GM18526 (cell line): Measurements from ENCODE around the gene STUM.

Source experiments
- POLR2A ChIP-seq: IDR thresholded peaks from 3 replicates; pipeline ENCODE4 v1.6.1; 2011; ENCODE audit not compliant: insufficient read length; ENCODE audit errors: extremely low read depth

STUM gene

DNA sequence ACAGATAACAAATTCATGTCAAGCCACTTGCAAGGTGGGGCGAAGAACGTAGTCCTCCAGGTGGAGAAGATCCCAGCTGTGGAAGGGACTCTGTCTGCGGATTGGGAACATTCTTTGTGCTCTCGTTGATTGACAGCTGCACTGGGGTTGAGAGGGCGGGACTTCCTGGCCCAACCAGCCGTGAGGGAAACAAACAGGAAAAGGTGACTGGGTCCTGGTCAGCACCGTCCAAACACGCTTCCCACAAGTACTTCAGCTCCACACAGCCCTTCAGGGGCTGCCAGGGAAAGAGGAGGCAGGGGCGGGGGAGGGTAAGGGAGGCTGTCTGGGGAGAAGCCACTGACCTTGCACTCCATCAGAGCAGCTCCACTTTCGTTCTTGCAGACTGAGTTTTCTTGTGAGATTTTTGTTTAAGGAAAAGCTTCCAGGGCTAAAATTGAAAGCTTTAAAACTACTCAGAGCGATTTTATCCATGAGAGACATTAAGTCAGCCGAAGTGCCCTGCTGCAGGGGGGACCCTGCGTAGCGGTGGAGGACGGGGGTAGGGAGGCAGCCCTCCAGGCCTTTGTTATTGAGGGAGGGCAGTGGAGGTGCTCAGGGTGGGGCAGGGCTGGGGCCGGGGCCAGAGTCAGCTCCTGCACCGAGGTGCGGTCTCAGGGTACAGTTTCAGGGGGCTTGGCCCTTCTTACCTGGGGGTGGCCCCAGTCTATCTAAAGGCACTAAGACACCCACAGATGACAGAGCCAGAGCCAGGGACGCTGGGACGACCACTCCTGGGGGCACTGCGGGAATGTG lies 21.6 kb upstream of the STUM start:
- no peak for TF ChIP-seq POLR2A

DNA sequence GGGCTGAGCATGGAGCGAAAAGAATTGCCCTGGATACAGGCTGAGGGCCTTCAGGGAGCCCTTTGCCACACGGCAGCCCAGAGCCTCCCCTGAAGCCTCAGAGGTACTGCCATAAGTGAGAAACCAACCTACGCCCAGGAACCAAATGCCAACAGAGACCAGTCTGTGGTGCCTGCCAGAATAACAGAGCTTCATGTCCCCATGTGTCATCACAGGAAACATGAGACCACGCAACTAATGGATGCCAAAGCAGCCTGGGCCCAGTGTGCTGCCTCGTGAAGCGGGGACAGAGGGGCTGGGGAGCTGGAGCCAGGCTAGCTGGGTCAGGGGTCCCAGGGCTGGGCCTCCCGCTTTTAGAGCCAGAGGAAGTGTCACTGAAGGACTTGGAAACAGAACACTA lies 18.7 kb upstream of the STUM start:
- TF ChIP-seq POLR2A, result no peak

DNA sequence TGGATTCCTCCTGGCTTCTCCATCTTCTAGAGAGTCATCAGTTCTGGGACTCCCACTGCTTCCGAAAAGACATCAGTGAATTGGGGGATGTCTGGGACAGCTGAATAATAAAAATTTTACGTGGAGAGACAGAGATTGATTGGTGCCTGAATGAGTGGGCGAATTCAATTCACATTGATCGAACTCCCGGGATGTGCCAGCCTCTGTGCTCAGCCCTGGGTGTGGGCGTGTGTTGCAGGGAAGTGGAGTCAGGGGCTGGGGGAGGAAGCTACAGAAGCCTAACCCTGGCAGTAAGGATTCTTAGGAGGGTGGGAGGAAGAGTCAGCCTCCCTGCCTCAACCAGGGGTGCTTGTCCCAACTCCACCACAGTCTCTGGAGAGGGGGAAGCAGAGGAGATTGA lies 18.0 kb upstream of the STUM start:
- no peak for TF ChIP-seq POLR2A

GRCh38 chr1:226531360-226532093 lies 17.0 kb upstream of the STUM start:
- TF ChIP-seq POLR2A, result no peak

GRCh38 chr1:226532553-226532952 lies 16.0 kb upstream of the STUM start:
- TF ChIP-seq POLR2A, result no peak

DNA sequence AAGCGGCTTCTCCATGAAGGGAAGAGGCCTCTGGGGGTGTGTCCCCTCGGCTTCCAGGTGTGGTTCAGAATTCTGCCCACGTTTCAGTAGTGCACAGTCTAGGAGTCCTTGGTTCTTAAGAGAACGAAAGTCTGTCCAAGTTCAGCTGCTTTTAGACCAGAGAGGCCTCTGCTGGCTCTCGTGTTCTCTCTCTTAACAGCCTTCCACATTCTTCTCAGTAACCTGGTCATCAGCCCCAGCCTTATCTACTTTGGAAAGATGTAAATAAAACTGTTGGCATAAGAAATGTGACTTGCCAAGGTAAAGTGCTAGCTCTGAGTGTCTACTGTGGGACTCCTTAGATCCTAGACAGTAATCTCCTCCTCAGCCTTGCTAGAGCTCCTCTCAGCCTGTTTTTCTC lies 15.3 kb upstream of the STUM start:
- no peak for TF ChIP-seq POLR2A

DNA sequence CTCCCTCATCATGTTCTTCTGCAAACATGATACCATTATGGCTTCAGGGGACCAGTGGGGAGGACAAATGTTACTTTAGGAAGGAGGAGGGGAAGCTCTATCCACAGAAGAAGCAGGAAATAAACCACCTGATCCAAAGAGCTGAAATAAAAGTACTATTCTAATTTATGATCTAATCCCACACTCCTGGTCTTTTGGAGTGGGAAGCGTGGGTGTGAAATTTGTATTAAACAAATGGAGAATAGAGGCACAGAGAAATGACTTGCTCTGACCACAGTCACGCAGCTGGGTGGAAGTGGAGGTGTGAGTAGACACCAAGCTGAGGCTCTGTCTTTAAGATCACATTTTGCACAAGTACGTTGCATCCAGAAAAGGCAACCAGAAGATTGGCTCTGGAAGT lies 14.5 kb upstream of the STUM start:
- no peak for TF ChIP-seq POLR2A

DNA sequence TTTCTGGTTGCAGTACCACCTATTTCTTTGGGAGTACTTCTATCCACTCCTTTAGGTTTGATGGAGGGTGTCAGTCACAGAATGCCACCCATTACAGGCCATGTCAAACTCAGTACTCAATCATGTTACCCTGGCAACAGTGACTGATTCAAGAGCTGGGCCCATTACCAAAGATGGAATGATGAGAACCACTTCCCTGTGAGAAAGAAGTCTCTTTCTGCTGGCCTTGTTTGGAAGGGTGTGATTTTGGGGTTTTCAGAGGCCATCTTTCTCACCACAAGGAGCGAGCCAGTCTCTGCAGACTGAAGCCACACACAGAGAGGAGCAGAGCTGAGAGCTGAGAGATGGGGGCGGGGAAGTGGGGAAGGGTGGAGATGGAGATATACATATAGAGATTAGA lies 13.9 kb upstream of the STUM start:
- no peak for TF ChIP-seq POLR2A

- no peak for TF ChIP-seq POLR2A
Observed at GRCh38 chr1:226535666-226536065, 12.9 kb upstream of the STUM start.

DNA sequence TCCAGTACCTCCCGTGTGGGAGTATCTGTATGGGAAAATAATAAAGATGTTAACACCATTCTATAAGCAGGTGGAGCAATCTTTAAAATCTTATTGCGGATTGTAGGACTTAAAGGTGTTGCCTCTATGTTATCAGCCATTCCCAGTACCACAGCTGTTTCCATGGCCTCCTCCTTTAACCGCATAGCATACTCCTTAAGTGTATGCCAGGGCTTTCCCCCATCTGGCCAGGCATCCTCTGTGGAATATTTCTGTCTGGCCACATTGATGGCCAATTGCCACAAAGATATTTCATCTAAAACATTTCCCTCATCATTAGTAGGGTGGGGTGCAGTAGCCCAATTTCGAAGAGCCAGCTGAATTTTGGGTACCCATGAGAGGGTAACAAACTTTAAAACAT lies 7.3 kb upstream of the STUM start:
- TF ChIP-seq POLR2A, result no peak

GRCh38 chr1:226541631-226542622 lies 6.6 kb upstream of the STUM start:
- TF ChIP-seq POLR2A, result no peak

DNA sequence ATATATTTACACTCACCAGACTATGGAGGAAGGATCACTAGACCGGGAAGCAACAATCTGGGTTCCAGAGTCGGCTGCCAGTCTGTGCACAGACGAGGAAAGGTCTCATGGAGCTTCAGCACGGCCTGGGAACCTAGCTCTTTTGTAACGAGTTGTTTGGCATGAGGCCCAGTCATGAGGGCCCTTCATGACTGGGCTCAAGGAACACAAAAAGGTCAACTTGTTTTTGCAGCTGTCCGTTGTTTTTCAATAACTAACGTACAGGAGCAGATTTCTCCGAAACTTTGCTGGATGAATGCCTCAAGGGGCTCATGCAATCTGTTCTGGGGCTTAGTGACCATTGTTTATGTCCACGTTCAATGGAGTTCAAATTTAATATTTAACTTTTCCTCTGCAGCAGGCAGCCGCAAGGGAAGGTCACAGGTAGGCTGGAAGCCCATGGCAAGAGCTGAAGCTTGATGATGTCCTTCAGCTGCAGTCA lies 5.9 kb upstream of the STUM start:
- TF ChIP-seq POLR2A, result no peak

- TF ChIP-seq POLR2A, result no peak
Observed at GRCh38 chr1:226545836-226546596, 2.5 kb upstream of the STUM start.

DNA sequence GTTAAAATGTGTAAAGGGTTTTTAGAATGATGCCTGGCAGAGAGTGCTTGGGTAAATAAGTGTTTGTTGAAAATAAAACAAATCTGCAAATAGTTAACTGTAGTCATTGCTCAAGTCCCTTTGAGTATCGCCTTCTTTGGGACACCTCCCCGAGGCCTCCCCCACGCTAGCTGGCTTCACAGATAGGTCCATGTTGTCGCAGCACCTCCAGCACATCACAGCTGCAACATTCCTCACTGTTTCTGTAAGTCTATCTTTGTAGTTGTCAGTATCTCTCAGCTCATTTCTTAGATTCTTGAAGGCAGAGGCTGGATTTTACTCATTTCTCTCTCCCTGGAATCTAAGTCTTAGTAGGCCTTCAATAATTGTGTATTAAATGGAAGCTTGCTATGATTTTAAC lies 1.6 kb upstream of the STUM start:
- TF ChIP-seq POLR2A, result no peak
